ENCODE results near the gene VENTX.
"Not testable (repeated sequence)": the region's sequence is repeated elsewhere in the genome, so short reads cannot be mapped to it uniquely, and the experiment has no call there.

The VENTX gene

GRCh38 chr10:133213641-133214467 is 23.8 kb upstream of the VENTX start:
- no peak overlapping the region for H3K27ac ChIP-seq
- H3K4me3 ChIP-seq = no peak overlapping the region

DNA sequence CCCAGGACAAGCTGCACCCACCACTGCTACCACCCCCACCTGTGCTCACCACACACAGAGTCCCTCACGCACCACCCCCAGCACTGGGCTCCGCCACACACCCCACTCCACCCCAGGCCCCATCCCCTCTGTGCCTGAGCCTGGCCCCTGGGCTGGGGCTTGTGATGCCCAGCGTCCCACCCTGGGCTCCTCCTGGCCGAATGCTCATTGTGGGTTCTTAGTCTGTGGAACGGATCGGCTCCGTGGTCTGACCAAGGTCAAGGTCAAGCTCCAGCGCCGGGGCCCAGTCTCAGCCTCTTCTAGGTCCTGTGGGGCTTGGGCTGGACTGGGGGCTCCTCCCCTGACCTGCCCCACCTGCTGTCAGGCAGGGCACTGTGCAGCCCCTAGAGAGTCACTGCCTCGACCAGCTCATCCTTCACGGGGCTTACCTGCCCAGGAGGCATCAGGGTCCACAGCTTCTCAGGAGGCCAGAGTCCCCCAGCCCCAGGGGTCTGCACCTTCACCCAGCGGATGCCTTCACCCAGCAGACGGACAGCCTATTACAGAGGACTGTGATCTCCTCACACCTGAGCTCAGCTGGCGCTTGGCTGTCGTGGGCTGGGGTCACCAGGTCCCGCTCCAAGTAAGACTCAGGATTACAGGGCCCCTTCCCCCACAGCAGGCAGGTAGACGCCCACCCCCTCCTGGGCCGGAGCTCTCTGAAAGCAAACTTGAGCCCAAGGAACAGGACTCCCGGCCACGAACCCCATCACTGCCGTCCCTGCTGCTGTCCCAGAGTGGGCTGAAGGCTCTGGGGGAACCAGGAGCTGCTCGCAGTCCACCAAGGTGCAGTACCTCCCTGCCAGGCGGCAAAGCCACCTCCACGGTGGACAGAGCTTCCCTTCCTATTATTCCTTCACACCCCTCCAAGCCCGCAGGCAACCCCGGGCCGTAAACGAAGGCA is 22.9 kb upstream of the VENTX start:
- Histone ChIP-seq H3K4me3 (no peak overlapping the region), H3K27ac (no peak overlapping the region)

GRCh38 chr10:133215586-133215985 is 22.1 kb upstream of the VENTX start:
- H3K4me3 ChIP-seq = no peak overlapping the region
- H3K27ac ChIP-seq = no peak overlapping the region

DNA sequence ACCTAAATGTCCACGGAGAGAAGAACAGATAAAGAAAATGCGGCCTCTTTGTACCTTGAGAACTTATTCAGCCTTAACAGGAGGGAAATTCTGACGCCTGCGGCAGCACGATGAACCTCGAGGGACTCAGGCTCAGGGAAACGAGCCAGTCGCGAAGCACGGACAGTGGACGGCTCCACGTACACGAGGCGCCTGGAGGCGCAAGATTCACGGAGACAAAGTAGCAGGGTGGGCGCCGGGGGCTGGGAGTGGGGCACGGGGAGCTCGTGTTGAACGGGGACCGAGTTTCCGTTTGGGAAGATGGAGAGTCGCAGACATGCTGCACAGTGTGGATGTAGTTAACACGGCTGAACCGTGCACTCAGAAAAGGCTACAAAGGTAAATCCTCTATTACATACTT is 20.9 kb upstream of the VENTX start:
- H3K4me3 ChIP-seq = no peak overlapping the region

GRCh38 chr10:133217800-133218589 is 19.7 kb upstream of the VENTX start:
- H3K4me3 ChIP-seq = no peak overlapping the region

More for the DNA sequence above, 20.9 kb upstream of the VENTX start:
- H3K27ac ChIP-seq = no peak overlapping the region

GRCh38 chr10:133218891-133219290 is 18.8 kb upstream of the VENTX start:
- no peak overlapping the region for H3K4me3 ChIP-seq

More at GRCh38 chr10:133217800-133218589, 19.7 kb upstream of the VENTX start:
- H3K27ac ChIP-seq = no peak overlapping the region

GRCh38 chr10:133219782-133220181 is 17.9 kb upstream of the VENTX start:
- H3K4me3 ChIP-seq = no peak overlapping the region
- no peak overlapping the region for H3K27ac ChIP-seq

More at GRCh38 chr10:133218891-133219290, 18.8 kb upstream of the VENTX start:
- no peak overlapping the region for H3K27ac ChIP-seq

- H3K27ac ChIP-seq = no peak overlapping the region
- no peak overlapping the region for H3K4me3 ChIP-seq
Measured at GRCh38 chr10:133221331-133221730, 16.3 kb upstream of the VENTX start.

DNA sequence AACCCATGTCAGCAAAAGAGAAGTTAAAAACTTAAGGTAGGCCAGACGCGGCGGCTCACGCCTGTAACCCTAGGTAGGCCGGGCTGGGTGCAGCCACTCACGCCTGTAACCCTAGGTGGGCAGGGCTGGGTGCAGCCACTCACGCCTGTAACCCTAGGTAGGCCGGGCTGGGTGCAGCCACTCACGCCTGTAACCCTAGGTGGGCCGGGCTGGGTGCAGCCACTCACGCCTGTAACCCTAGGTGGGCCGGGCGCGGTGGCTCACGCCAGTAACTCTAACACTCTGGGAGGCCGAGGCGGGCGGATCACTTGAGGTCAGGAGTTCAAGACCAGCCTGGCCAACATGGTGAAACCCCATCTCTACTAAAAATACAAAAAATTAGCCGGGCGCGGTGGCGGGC is 15.9 kb upstream of the VENTX start:
- H3K27ac ChIP-seq, H3K4me3 ChIP-seq: not testable (repeated sequence)

- no peak overlapping the region for H3K4me3 ChIP-seq
- H3K27ac ChIP-seq = no peak overlapping the region
Measured at GRCh38 chr10:133224076-133224475, 13.6 kb upstream of the VENTX start.

- no peak overlapping the region for H3K4me3 ChIP-seq
- H3K27ac ChIP-seq = no peak overlapping the region
Measured at GRCh38 chr10:133224756-133225372, 12.8 kb upstream of the VENTX start.

DNA sequence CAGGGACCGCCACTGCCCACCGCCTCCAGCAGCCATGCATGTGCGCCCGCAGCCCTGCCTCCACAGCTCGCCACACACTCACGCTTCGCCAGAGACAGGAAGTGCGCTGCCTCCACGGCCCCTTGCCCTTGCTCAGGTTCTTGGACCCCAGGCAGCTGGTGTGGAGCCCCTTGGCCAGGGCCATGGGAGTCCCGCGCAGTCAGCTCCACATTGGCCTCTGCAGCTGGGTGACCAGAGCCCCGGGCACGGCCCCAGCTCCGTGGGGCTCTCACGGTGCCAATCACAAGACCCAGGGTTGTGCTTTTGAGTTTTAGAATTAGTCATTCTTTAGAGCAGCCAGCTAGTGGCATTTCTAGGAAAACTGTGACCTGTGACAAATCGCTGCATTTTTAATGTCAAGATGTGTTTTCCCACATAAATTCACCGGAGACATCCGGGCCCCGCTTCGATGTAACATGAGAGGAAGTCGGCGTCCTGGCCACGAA is 11.9 kb upstream of the VENTX start:
- Histone ChIP-seq H3K4me3 (no peak overlapping the region), H3K27ac (no peak overlapping the region)

DNA sequence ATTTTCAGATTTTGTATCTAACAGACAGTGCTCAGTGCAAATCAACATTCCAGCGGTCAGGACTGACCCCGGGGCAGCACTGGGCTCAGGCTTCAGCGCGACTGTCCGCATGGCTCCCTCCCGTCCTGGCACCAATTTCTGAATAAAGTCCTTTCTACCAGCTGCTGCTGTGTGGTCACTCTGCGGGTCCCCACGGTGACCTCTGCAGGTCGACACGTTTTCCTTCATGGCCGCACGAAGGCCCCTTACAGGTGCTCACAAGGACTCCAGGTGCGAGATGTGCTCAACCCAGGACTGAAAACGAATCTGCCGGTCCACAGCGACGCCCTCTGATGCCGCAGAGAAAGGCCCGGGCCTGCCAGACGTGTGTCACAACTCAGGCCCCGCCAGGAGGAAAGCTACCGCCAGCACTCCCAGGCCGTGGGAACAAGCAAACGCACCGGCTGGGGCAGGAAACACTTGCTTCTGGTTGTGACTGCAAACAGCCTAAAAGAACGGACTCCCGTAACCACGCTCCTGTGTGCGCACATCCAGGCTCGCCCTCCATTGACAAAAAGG is 11.3 kb upstream of the VENTX start:
- no peak overlapping the region for H3K4me3 ChIP-seq
- H3K27ac ChIP-seq = no peak overlapping the region

DNA sequence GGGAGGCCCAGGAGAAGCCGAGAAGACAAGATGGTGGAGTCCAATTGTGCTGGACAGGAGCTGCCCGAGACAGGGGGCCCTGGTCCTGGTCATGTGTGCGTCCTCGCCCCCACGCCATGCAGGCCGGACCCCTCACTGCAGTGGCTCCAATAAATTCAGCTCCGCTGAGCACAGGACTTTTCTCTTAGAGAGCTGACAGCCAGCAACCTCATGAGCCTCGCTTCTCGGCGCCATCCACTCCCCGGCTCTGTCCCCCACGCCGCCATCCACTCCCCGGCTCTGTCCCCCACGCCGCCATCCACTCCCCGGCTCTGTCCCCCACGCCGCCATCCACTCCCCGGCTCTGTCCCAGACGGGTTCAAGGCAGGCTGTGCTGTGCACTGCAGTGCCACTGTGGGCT is 10.4 kb upstream of the VENTX start:
- Histone ChIP-seq H3K27ac (no peak overlapping the region), H3K4me3 (no peak overlapping the region)

GRCh38 chr10:133229265-133230043 is 8.2 kb upstream of the VENTX start:
- no peak overlapping the region for H3K4me3 ChIP-seq

GRCh38 chr10:133230044-133230361 is 7.7 kb upstream of the VENTX start, which contains the start of gene UTF1:
UTF1 (plus strand) TSS chr10:133230217; CDS start chr10:133230289, 72 bp downstream.
- peak within 1 kb of the TSS in 1 of 7 experiments; percentile 8 for H3K4me3 ChIP-seq
- H3K27ac ChIP-seq = no peak within 1 kb of the TSS

More at GRCh38 chr10:133229265-133230043, 8.2 kb upstream of the VENTX start:
- H3K27ac ChIP-seq = no peak overlapping the region

DNA sequence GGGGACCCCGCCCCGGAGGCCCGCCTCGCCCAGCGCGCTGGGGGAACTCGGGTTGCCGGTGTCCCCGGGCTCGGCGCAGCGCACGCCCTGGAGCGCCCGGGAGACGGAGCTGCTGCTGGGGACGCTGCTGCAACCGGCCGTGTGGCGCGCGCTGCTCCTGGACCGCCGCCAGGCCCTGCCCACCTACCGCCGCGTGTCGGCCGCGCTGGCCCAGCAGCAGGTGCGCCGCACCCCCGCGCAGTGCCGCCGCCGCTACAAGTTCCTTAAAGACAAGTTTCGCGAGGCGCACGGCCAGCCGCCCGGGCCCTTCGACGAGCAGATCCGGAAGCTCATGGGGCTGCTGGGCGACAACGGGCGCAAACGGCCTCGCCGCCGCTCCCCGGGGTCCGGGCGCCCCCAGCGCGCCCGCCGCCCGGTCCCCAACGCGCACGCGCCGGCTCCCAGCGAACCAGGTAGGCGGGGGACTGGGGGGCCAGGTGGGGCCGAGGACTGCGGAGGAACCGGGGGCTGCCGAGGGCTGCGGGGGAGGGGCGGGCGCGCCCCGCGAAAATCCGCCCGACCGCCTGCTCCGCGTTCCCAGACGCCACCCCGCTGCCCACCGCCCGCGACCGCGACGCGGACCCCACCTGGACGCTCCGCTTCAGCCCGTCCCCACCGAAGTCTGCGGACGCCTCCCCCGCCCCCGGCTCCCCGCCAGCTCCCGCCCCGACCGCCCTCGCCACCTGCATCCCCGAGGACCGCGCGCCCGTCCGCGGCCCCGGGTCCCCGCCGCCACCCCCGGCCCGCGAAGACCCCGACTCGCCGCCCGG is 7.1 kb upstream of the VENTX start:
- H3K4me3 ChIP-seq = peak overlapping the region in 1 of 7 experiments; percentile 8
- no peak overlapping the region for H3K27ac ChIP-seq

All from skin epidermis (tissue), 12 donors.